ENCODE measurements around the gene PRKAG3.
"Not testable (repeated sequence)": the region's sequence is repeated elsewhere in the genome, so short reads cannot be mapped to it uniquely, and the experiment has no call there.

PRKAG3 gene

DNA sequence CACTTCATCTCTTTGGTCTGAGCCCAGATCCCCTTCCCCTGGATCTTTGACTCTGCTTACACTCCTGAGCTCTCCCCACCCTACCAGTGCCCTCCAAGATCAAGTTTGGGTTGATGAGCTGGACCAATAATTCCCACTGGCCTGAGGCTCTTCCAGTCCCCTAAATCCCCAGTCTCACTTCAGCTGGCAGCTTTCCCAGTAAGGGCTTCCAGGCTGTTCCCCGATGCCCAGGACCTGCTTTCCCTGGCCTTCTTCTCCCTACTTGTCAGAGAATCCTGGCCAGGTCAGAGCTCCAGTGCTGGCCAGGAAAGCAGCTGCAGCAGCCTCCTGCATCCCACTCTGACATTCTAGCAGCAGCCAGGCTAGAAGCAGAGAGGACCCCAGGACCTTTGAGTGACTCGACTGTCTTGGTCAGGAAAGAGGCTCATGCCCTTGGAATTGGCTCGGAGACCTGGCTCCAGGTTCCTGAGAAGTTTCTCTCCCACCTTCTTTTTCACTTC, 31.5 kb upstream of the PRKAG3 start:
- DNase-seq (ENCODE audit: low read depth in 4 of 4, low spot score in 1 of 4) = no peak

DNA sequence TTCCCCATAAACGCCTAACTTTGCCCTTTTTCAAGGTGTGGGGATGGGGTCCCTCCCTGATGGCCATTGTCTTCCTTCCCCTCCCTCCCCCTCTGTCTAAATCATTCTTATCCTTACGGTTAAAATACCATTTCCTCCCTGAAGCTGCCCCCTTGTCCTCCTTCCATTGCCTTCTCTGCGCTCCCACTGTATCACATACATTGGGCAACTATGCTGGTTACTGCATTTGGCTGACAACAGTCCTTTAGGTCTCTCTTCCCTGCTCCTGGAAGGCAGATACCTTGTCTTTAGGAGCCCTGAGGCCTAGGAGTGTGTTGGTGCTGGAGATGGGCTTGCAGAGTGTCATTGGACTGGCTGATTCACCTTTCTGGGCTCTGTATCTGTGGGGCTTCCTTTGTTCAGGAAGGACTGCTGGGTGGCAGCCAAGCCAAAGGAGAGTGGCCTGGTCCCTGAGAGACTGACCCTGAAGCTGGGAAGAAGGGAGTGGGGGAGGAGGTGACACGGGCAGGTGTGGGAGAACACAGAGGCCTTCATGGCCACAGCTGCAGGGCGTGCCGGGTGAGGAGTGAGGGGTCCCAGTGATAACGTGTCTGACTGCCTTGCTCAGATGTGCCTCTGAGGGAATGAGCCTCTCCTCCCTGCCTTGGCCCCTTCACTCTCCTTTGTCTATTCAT, 30.2 kb upstream of the PRKAG3 start:
- no peak for DNase-seq (ENCODE audit: low read depth in 4 of 4, low spot score in 1 of 4)

DNA sequence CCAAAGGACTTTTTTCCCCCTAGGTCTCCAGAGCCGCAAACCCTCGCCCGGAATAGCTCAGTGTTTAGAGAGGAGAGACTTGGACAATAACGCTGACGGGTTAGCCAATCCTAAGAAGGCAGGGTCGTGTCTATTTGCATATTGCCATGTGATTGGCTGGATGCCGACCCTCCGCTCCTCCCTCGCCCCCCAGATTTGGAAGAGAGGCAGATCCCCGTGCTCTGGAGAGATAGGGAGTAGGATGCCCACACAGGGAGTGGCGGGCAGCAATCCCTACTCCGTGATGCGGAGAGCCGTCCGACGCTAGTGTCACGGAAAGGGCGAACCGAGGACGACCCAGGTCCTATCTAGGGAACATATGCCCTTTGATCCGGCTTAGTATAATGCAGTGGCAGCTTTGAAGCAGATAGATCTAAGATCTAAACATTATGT, 29.4 kb upstream of the PRKAG3 start:
- no peak for DNase-seq (ENCODE audit: low read depth in 4 of 4, low spot score in 1 of 4)

DNA sequence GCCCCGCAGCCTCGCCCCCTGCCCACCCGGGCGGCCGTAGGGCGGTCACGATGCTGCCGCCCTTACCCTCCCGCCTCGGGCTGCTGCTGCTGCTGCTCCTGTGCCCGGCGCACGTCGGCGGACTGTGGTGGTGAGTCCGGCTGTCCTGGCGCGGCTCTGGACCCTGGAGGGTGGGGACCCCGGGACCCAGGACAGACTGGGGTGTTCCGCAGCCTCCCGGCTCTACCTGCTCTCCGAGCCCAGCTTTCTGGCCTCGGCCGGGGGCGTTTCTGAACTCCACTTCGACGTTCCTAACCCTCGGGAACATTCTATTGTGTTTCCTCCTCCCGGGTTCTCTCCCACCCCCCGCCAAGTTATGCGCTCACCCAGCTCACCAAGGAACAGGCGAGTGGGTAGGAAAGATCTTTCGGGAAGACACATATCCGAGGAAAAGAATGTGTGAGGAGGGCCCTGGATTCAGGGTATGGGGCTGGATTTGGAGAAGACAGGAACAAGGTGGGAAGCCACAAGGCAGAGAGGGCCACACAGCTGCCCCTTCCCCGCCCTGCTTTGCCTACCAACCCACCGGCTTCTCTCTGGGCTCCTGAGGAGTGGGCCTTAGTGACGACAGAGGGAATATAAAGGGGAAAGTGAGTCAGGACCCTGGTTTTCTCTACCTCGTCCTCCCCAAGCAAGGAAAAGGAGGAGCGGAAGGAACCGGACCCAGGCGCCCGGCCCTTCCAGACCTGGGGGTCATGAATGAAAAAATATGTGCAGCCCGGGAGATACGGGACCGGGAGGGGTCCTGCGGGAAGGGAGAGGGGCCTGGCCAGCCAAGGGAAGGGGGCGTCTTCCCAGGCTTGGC, 28.6 kb upstream of the PRKAG3 start:
- no peak for DNase-seq (ENCODE audit: low read depth in 4 of 4, low spot score in 1 of 4)

DNA sequence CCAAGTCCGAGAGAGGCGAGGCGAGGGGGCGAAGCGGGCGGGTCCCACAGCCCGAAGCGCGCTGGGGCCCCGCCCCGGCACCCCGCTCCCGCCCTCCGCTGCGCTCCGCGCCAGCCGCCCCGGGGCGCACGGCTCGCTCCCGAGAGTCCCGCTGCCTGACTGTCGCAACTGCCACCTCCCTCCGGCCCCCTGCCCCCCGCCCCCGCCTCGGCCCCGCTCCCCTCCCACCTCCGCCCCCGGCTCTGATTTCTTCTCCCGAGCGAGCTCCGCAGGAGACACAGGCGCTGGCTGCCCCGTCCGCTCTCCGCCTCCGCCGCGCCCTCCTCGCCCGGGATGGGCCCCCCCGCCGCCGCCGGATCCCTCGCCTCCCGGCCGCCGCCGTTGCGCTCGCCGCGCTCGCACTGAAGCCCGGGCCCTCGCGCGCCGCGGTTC, 28.0 kb upstream of the PRKAG3 start, which contains the start of gene WNT6:
Gene WNT6 (plus strand): TSS at position 250 of the 432 bp plus-strand sequence. CDS start 233 bp downstream, outside the sequence.
- DNase-seq (ENCODE audit: low read depth in 4 of 4, low spot score in 1 of 4) = no peak

DNA sequence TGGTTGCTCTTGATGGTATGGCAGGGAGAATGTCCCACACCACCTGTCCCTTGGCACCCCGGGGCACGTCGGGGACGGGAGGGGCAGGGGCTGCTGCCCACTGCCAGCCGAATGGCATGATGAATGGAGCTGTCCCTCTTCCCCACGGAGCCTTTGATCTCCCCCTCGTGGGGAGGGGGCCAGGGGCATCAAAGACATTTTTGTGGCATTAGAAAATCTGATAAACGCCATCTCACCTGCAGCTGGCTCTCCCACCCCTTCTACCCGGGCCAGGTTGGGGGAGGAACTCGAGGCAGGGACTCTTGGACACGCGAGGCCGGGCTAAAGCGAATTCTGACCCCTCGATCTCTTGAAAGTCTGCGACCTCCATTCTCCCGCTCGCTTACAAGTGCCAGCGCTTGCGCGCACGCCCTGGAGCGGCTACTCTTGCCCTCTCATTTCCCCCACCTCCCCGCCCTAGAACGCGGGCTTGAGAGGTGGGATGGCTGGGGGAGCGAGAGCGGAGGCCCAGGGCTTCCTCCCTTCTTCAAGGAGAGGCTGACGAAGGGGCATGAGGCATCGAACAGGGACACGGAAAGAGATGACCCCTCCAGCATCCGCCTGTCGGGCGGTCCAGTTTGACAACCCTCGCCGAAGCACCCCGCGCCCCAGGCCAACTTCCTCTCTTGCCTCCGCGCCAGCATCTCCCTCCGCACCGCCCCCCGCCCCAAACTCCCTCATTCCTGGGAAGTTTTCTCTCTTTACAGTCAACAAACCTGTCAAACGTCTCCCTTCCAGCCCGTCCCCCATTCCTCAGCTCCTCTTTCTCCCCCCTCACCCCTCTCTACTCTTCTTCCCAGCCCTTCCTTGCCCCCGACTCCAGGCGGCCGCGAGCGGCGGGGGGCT, 27.3 kb upstream of the PRKAG3 start:
- no peak for DNase-seq (ENCODE audit: low read depth in 4 of 4, low spot score in 1 of 4)

DNA sequence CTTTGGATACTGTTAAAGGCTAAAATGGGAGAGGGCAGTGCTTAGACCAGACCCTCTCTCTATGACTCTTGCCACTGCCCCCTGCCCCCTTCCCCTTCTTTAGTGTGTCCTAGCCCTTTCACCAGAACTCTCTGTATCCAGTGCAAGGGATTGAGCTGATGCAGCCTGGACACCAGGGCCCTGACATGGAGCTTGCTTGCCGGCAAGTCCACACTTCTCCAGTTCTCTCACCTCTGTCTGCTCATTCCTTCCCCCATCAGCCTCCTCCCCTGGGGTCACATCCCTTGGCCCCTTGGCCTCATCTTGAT, 26.5 kb upstream of the PRKAG3 start:
- no peak for DNase-seq (ENCODE audit: low read depth in 4 of 4, low spot score in 1 of 4)

DNA sequence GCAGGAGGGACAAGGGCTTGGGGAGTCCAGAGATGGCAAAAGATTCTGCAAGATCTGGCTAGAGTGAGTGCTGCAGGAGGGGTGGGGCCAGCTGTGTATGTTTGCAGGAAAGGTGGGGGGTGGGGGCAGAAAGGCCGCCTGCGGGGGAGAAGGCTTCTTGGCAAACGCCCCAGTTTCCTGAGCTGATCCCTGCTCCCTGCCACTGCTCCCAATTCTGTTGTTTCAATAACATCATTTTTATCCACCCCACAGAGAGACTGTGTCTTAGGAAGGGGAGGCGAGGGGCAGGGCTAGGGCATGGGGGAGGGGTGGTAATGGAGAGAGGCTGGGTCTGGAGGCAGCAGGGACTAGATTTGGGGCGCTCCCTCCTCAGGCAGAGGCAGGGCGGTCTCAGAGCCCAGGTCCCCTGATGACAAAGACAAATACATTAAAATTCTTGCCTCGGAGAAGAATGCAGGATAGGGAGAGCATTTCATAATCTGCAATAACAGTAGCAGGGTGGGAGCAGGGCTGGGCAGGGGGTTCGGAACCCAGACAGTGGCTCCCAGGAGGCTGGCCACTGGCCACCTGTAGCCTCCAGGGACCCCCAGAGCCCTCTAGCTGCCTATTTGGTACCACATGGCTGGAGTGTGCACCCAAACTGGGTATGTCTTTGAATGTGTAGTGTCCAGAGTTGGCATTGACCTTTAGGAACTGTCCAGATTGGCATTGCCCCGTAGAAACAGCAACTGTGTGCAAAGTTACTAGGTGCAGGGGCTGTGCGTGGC, 26.0 kb upstream of the PRKAG3 start:
- no peak for DNase-seq (ENCODE audit: low read depth in 4 of 4, low spot score in 1 of 4)

DNA sequence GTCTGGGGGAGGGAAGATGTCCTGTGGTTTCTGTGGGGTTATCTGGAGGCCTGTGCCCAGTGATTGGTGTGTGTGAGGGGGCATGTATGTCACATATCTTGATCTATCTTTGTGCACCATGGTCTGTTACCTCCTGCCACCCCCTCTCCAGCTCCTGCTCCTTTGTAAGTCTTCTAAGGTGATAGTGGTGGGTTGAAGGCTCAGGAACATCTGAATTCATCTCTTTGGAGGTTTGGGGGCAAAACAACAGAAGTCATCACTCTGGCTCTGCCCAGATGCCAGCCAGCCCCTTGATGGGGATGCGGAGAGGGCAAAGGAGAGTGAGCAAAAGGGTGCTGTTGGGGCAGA, 25.3 kb upstream of the PRKAG3 start:
- DNase-seq (ENCODE audit: low read depth in 4 of 4, low spot score in 1 of 4) = no peak

DNA sequence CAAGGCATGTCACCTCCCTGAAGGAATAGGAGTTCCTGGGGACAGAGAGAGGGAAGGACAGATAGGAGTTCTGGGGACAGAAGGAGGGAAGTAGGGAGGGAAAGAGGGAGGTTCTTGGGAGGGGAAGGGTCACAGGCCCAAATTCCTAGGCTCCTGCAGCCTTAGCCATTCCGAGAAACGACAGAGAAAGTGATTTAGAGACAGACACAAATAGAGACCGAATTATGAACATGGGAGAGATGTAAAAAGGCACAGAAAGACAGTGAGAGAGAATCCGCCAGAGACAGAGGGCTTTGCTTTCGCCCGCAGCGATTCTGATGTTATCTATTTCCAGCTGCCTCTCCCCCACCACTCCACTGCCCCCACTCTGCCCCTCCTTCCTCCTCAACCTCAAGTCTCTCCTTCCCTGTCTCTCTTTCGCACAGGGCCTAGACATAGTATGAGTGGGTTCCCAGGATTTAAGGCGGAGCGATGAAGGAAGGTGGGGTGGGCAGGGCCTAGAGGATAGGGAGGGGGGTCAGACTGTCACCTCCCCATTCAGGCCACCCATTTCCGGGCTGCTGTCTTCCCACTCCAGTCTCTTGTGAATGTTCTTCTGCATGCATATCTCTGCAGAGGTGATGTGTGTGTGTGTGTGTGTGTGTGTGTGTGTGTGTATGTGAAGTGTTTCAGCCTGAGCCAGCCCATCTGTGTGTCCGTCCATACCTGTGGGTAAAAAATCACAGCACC, 24.7 kb upstream of the PRKAG3 start:
- DNase-seq (ENCODE audit: low read depth in 4 of 4, low spot score in 1 of 4) = no peak

DNA sequence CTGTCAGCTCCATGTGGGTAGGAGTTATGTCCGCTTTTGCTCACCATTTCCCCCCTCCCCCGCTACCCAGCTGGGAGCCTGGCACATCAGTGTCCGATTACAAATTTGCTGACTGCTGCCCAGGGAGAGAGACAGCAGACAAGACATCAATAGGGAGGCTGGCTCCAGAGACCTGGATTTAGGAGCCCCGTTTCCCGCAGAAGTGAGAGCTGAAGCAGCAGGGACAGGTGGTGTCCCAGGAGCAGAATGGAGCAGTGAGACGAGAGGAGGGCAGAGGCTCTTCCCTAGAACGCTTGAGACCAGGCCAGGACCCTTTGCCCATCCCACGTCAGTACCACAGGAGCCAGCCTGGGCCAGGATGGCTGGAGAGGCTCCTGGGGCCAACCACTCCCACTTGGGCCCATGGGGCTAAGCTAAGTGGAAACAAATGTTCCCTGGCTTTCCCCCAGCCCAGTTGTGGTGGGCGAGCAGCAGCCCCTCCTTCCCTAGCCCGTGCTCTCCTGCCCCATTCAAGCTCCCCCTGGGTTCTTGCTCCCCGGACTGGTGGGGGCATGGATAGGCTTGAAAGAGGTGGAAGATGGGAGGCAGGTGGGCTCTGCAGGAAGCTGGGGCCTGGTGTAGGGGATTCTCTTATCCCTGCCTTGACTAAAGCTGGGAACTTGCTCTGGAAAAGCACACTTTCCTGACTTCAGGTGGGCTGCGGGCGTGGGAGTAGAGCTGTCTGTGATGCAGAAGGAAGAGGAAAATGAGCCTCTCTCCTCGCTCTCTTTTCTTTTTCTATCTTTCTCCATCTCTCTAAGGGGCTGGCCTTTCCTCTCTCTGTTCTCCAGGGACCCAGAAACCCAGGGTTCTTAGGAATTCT, 23.9 kb upstream of the PRKAG3 start:
- no peak for DNase-seq (ENCODE audit: low read depth in 4 of 4, low spot score in 1 of 4)

DNA sequence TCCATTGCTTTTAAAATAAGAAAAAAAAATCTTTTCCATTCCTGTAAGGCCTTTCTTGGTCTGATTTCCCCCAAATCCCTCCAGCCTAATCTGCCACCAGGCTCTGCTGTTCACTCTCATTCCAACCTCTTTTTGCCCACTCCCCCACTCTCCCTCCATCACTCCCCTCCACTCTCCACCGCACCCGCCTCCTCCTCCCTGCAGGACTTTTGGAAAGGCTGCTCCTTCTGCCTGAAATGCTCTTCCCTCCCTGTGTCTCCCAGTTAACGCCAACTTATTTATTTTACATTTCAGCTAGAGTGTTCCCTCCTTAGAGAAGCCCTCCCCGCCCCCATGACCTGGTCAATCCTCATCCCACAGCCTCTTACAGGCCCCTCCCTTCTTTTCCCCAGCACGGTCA, 23.3 kb upstream of the PRKAG3 start:
- no peak for DNase-seq (ENCODE audit: low read depth in 4 of 4, low spot score in 1 of 4)

DNA sequence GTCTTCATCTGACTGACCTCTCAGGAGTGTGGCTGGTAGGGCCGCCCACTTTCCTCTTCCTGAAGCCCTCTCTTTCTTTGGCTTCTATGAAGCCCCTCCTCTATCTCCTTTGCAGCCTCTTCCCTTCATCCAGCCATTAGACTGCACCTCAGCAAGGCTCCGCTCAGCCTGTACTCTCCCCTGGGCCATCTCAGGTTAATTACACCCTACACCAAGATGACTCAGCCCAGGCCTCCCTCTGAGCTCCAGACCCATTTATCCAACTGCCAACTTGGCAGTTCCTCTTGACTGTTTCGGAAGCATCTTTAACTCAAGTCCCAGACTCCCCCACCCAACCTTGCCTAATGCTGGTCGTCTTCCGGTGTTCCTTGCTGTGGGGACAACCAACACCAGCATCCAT, 22.2 kb upstream of the PRKAG3 start:
- no peak for DNase-seq (ENCODE audit: low read depth in 4 of 4, low spot score in 1 of 4)

DNA sequence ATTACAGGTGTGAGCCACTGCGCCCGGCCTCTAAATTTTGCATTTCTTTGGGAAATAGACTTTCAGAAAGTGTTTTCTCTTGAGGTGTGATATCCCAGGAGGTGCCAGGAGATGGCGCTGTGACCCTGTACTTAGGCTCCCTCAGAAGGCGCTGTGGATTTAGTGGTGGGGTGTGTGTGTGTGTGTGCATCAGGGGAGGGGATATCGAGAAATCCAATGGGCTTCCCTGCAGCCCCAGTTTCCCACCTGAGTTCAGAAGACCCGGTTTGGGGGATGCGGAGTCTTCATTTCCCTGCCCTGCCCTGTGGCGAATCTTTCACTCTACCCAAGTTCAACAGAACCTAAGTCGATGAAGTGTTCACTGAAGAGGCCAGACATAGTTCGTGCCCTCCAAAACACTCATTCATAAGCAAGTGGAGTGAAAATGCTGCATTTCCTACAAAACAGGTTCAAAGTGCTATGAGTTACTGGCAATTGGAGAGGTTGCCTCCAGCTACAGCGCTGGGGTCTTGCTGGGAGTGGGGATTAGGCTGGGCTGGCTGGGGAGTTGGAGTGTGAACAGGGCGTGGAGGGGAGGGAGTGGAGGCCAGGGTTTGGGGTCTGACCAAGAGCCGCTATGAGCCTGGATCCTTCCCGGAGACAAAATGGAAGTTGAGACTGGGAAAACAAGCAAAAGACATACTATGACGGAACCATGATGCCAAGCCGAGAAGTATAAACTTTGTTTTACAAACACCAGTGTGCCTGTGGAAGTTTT, 21.5 kb upstream of the PRKAG3 start:
- DNase-seq (ENCODE audit: low read depth in 4 of 4, low spot score in 1 of 4) = peak; percentile 36 to 56 (median 48)

DNA sequence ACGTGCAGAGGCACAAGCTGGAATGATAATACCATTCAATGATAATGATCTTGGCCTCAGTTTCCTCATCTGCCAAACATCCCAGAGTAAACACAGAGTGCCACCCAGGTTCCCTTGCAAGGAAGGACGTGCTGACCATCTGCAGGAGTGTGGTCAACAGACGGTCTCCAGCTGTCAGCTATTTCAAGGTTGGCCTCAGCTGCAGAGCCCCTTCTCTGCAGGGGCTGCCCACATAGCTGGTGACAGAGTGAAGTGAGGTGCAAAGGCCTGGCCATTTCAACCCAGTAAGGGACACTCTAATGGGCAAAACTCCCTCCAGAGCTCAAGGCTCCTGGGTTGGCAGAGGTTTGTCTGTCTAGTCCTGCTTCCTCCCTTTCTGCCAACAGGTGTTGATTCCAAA, 19.7 kb upstream of the PRKAG3 start:
- DNase-seq (ENCODE audit: low read depth in 4 of 4, low spot score in 1 of 4) = no peak

DNA sequence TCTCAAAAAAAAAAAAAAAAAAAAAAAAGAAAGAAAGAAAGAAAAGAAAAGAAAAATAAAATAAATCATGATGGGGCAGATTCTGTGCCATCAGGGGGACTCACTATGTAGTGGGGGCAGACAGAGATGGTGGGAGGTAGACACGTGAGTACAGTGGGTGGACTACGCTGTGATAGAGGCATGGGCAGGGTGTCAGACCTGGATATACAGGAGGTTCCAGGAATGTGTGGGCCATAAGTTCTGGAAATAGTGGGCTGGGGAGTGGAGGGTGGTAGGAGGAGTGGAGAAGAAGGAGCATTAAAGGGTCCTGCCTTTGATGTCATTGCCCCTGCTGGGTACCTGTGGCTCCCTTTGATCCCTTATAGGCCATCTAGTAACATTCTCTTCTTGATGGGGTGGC, 19.2 kb upstream of the PRKAG3 start:
- DNase-seq (ENCODE audit: low read depth in 4 of 4, low spot score in 1 of 4) = no peak

DNA sequence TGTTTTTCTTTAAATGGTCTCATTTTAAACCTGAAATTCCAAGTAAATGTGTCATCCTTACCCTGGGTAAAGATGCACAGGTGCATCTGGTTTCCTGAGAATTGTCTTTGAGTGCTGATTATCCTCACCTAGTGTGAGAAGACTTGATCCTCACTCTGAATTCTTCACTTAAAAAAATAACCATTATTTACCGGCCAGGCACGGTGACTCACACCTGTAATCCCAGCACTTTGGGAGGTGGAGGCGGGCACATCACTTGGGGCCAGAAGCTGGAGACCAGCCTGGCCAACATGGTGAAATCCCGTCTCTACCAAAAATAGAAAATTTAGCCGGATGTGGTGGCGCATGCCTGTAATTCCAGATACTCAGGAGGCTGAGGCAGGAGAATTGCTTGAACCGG, 18.1 kb upstream of the PRKAG3 start:
- DNase-seq (ENCODE audit: low read depth in 4 of 4, low spot score in 1 of 4) = no peak

DNA sequence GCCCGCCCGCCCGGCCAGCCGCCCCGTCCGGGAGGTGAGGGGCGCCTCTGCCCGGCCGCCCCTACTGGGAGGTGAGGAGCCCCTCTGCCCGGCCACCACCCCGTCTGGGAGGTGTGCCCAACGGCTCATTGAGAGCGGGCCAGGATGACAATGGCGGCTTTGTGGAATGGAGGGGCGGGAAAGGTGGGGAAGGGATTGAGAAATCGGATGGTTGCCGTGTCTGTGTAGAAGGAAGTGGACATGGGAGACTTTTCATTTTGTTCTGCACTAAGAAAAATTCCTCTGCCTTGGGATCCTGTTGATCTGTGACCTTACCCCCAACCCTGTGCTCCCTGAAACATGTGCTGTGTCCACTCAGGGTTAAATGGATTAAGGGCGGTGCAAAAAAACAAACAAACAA, 15.4 kb upstream of the PRKAG3 start:
- DNase-seq (ENCODE audit: low read depth in 4 of 4, low spot score in 1 of 4) = not testable (repeated sequence)

DNA sequence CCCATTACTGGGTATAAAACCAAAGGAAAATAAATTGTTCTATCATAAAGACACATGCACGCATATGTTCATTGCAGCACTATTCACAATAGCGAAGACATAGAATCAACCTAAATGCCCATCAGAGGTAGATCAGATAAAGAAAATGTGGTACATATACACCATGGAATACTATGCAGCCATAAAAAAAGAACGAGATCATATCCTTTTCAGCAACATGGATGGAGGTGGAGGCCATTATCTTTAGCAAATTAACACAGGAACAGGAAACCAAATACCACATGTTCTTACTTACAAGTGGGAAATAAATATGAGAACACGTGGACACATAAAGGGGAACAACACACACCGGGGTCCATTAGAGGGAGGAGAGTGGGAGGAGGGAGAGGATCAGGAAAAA, 12.7 kb upstream of the PRKAG3 start:
- not testable (repeated sequence) for DNase-seq (ENCODE audit: low read depth in 4 of 4, low spot score in 1 of 4)
